Cardiac fibroblast (primary cell): ENCODE results near the gene MNAT1.
A peak's percentile ranks its signal among the peaks of the same experiment; 100 is the strongest.

Source experiments
- DNase-seq, 2 donors: peaks; one replicate each; pipeline versions ENCODE4 v3.0.0 to v3.0.0-alpha.2; 2010; ENCODE audit warnings: low read depth in 2 of 2
- H3K4me3 ChIP-seq, 2 donors: replicated peaks in 1 of 2; 1 replicate in 1 of 2; 2 replicates in 1 of 2; pipeline ENCODE4 v1.5.1; 2011; ENCODE audit warnings: low read depth in 2 of 2, low read length in 2 of 2, mild to moderate bottlenecking in 2 of 2, moderate library complexity in 1 of 2
- CTCF ChIP-seq: IDR thresholded peaks from one replicate; pipeline ENCODE4 v1.5.1; 2011; ENCODE audit warnings: low read depth, mild to moderate bottlenecking, low read length, inconsistent platforms

MNAT1 gene

GRCh38 chr14:60707858-60708257 lies 26.7 kb upstream of the MNAT1 start:
- no peak for TF ChIP-seq CTCF
- DNase-seq: no peak
- H3K4me3 ChIP-seq: no peak overlapping the region

- no peak overlapping the region for H3K4me3 ChIP-seq
- no peak for DNase-seq
- no peak for TF ChIP-seq CTCF
Measured at GRCh38 chr14:60710494-60710893, 24.1 kb upstream of the MNAT1 start.

- TF ChIP-seq CTCF: no peak
- no peak for DNase-seq
- H3K4me3 ChIP-seq: no peak overlapping the region
Measured at GRCh38 chr14:60713513-60713912, 21.0 kb upstream of the MNAT1 start.

GRCh38 chr14:60720391-60720790 lies 14.2 kb upstream of the MNAT1 start:
- no peak overlapping the region for H3K4me3 ChIP-seq
- no peak for TF ChIP-seq CTCF
- DNase-seq: no peak

- H3K4me3 ChIP-seq: peak overlapping the region; percentile 84 to 85
- no peak for TF ChIP-seq CTCF
- no peak for DNase-seq
Measured at GRCh38 chr14:60720962-60721325, 13.6 kb upstream of the MNAT1 start.

GRCh38 chr14:60721326-60722106 lies 13.0 kb upstream of the MNAT1 start:
- peak; percentile 35 for TF ChIP-seq CTCF
- peak overlapping the region; percentile 84 to 85 for H3K4me3 ChIP-seq
- DNase-seq: peak; percentile 37 to 54

GRCh38 chr14:60722107-60722356 lies 12.5 kb upstream of the MNAT1 start:
- no peak for TF ChIP-seq CTCF
- peak in 1 of 2 donors; percentile 41 for DNase-seq
- peak overlapping the region; percentile 84 to 85 for H3K4me3 ChIP-seq
